22Rv1 (cell line): ENCODE results near the gene NCKIPSD.

Experiments used
- ZFX ChIP-seq: fragments of 450-650 bp; IDR thresholded peaks from 2 replicates; pipeline ENCODE4 v1.6.1; 2017; ENCODE audit warnings: antibody characterized with exemption, borderline replicate concordance
- TF ChIP-seq, protein P1 (sequence below): fragments of 450-650 bp; IDR thresholded peaks from 2 replicates; pipeline ENCODE4 v1.5.1; 2017; ENCODE audit warnings: mild to moderate bottlenecking

DNA sequence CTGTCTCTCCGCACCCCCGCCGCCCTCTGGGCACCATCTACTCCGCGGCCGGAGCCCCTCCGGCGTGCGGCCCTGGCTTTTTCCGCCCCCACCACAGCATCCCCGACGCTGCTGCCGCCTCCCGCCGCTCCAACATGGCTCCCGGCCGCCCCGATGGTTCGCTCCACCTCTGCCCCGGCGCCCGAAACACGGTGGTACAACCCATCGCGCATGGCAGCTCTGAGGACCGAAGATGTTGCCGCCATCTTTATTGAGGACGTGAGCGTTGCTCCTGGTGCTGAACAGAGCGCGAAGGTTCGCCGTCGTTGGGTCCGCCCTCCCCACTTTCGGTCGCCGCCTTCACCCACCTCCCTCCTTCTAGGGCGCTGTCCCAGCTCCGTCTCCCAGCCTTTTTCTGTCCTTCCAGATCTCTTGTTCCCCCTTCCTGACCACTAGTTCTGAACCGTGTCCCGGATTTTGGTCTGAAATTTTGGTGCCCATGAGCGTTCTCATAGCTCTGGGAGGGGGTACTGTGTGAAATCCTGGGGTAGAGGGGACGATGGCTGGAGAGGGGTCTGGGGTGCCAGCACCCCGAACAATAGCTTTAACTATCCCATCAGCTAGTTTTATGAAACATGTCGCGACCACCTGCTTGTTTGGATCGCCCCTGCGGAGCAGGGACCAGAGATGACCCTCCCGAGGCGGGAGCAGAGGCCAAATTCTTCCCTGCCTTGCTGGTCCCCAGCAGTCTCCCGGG, 22.8 kb downstream of the NCKIPSD start, which contains the start of gene CELSR3:
- TF ChIP-seq, protein P1, sequence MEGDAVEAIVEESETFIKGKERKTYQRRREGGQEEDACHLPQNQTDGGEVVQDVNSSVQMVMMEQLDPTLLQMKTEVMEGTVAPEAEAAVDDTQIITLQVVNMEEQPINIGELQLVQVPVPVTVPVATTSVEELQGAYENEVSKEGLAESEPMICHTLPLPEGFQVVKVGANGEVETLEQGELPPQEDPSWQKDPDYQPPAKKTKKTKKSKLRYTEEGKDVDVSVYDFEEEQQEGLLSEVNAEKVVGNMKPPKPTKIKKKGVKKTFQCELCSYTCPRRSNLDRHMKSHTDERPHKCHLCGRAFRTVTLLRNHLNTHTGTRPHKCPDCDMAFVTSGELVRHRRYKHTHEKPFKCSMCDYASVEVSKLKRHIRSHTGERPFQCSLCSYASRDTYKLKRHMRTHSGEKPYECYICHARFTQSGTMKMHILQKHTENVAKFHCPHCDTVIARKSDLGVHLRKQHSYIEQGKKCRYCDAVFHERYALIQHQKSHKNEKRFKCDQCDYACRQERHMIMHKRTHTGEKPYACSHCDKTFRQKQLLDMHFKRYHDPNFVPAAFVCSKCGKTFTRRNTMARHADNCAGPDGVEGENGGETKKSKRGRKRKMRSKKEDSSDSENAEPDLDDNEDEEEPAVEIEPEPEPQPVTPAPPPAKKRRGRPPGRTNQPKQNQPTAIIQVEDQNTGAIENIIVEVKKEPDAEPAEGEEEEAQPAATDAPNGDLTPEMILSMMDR = no peak
- TF ChIP-seq ZFX = no peak
